Suprapubic skin (tissue), 4 donors: ENCODE measurements around the gene GALNT18.

Experiments used
- POLR2A ChIP-seq, 2 donors: fragments of 450-650 bp; IDR thresholded peaks; one replicate each; pipeline ENCODE4 v1.6.1; 2017; ENCODE audit warnings: antibody characterized with exemption in 2 of 2, mild to moderate bottlenecking in 2 of 2, moderate library complexity in 2 of 2
- POLR2AphosphoS5 ChIP-seq, 3 donors: sonication (generic); formaldehyde crosslinking; IDR thresholded peaks; one replicate each; pipeline ENCODE4 v1.6.1; 2017; ENCODE audit warnings: antibody characterized with exemption in 3 of 3
- TF ChIP-seq, protein P1 (sequence below), 2 donors: fragments of 200-600 bp in 1 of 2; fragments of 450-650 bp in 1 of 2; sonication (generic) in 1 of 2; IDR thresholded peaks; one replicate each; pipeline ENCODE4 v1.5.1; 2016 to 2019; ENCODE audit warnings: antibody characterized with exemption in 2 of 2, mild to moderate bottlenecking in 1 of 2, moderate library complexity in 1 of 2

DNA sequence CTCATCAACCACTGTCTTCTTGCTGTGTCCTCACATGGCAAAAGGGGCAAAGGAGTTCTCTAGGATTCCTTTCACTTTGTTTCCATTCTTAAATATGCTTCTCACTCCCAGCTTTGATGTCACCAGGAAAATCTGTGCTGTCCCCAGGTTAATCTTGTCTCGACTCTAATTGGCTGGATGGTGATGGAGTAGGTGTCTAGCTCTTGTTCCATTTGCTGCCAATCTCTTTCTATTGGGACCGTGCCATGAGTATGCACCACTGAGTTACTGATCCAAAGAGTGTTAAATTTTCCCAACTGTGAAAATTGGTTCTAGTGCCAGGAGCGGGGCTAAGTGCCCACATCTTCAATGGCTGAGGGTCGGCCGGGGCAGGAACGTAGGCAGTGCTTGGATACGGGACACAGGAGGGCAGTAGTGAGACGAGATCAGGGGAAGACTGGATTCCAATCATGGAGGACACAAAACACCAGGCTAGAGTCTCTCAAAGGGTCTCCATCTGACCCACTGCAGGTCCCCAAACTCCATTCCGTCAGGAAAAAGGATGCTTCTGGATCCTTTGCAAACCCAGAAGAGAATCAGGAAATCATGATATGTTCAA lies 221.1 kb downstream of the GALNT18 start:
- TF ChIP-seq POLR2AphosphoS5 (IDR thresholded peaks at IDR 0.05) = no peak
- no peak for TF ChIP-seq POLR2A (IDR thresholded peaks at IDR 0.05)
- TF ChIP-seq, protein P1, sequence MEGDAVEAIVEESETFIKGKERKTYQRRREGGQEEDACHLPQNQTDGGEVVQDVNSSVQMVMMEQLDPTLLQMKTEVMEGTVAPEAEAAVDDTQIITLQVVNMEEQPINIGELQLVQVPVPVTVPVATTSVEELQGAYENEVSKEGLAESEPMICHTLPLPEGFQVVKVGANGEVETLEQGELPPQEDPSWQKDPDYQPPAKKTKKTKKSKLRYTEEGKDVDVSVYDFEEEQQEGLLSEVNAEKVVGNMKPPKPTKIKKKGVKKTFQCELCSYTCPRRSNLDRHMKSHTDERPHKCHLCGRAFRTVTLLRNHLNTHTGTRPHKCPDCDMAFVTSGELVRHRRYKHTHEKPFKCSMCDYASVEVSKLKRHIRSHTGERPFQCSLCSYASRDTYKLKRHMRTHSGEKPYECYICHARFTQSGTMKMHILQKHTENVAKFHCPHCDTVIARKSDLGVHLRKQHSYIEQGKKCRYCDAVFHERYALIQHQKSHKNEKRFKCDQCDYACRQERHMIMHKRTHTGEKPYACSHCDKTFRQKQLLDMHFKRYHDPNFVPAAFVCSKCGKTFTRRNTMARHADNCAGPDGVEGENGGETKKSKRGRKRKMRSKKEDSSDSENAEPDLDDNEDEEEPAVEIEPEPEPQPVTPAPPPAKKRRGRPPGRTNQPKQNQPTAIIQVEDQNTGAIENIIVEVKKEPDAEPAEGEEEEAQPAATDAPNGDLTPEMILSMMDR (IDR thresholded peaks at IDR 0.05) = no peak
